GM12878 (cell line): ENCODE results near the gene ADCY5. TPM values are rescaled to one million over a fixed set of nuclear protein-coding genes. Genes with fewer than 3 reads are reported as not detected.

Source experiments
- ATAC-seq: fragments of 200-7000 bp; cut with Tn5 transposase; 3 replicates; pipeline ENCODE4 v1.9.1; 2020; ENCODE audit warnings: mild to moderate bottlenecking, moderate library complexity
- BruUV-seq: library from RNA; stranded (reverse); fragments of 400-500 nt; replicated peaks from 2 replicates; lab custom pipeline; 2021; lab: Mats Ljungman, UMichigan
- CTCF ChIA-PET: fragments of 300-600 bp; sonication (Branson Sonifier 250); formaldehyde crosslinking; extraction: SDS; loops from one replicate; lab custom pipeline; 2021; ENCODE audit warnings: inconsistent platforms; lab: Yijun Ruan, JAX
- POLR2A ChIA-PET: fragments of 350-600 bp; formaldehyde crosslinking; extraction: SDS; loops from one replicate; lab custom pipeline; 2021; ENCODE audit warnings: inconsistent platforms; lab: Charles Lee
- RAD21 ChIA-PET: fragments of 300-600 bp; sonication (Branson Sonifier 250); formaldehyde crosslinking; loops from one replicate; lab custom pipeline; 2023; ENCODE audit warnings: antibody characterized with exemption; ENCODE audit not compliant: unreplicated experiment; lab: Charles Lee
- SMC1A ChIA-PET: fragments of 300-600 bp; sonication (Branson Sonifier 250); formaldehyde crosslinking; loops from one replicate; lab custom pipeline; 2023; ENCODE audit not compliant: unreplicated experiment, uncharacterized antibody; lab: Charles Lee
- DNase-seq: peaks from one replicate; pipeline ENCODE4 v3.0.0-alpha.2; 2011; ENCODE audit warnings: low read depth, low spot score
- FAIRE-seq: peaks from 3 replicates; lab custom pipeline; 2011; peaks lifted over from hg19 to GRCh38; lab: Jason Lieb, UNC
- H2AFZ ChIP-seq: 2 replicates; pipeline ENCODE4 v1.6.0; 2011; ENCODE audit warnings: low read depth, low read length, control low read depth; ENCODE audit not compliant: control insufficient read depth
- H3K27ac ChIP-seq: 2 replicates; pipeline ENCODE4 v1.5.1; 2011; ENCODE audit warnings: control low read depth; ENCODE audit not compliant: control insufficient read depth, insufficient read depth
- H3K27me3 ChIP-seq, 2 experiments: replicated peaks in 1 of 2; 2 replicates each; pipeline versions ENCODE4 v1.6.0 to v1.6.1; 2011; ENCODE audit warnings: low read length in 1 of 2; ENCODE audit not compliant: control insufficient read depth in 2 of 2, insufficient read depth in 2 of 2
- H3K36me3 ChIP-seq, 2 experiments: 2 replicates each; pipeline ENCODE4 v1.5.1; 2011; ENCODE audit warnings: low read length in 1 of 2; ENCODE audit not compliant: control insufficient read depth in 2 of 2, insufficient read depth in 2 of 2
- H3K4me1 ChIP-seq: 2 replicates; pipeline ENCODE4 v1.6.1; 2011; ENCODE audit warnings: mild to moderate bottlenecking, low read length, moderate library complexity, mixed read lengths; ENCODE audit not compliant: control insufficient read depth, insufficient read depth
- H3K4me2 ChIP-seq: 2 replicates; pipeline ENCODE4 v1.6.0; 2011; ENCODE audit warnings: control low read depth; ENCODE audit not compliant: control insufficient read depth, insufficient read depth
- H3K4me3 ChIP-seq: fragments of 200-600 bp; sonication (generic); 2 replicates; pipeline ENCODE4 v1.5.1; 2016
- H3K79me2 ChIP-seq: 2 replicates; pipeline ENCODE4 v1.6.0; 2011; ENCODE audit warnings: low read length; ENCODE audit not compliant: control insufficient read depth, insufficient read depth
- H3K9ac ChIP-seq: 2 replicates; pipeline ENCODE4 v1.8.0; 2011; ENCODE audit warnings: low read length, control low read depth, mixed read lengths; ENCODE audit not compliant: control insufficient read depth, insufficient read depth
- H3K9me3 ChIP-seq: replicated peaks from 3 replicates; pipeline ENCODE4 v1.5.1; 2011; ENCODE audit warnings: mild to moderate bottlenecking, low read length; ENCODE audit not compliant: control insufficient read depth, insufficient read depth
- H4K20me1 ChIP-seq: 2 replicates; pipeline ENCODE4 v1.6.0; 2011; ENCODE audit not compliant: control insufficient read depth, insufficient read depth
- BMI1 ChIP-seq: fragments of 450-650 bp; IDR thresholded peaks from 2 replicates; pipeline ENCODE4 v1.6.1; 2016; ENCODE audit warnings: mild to moderate bottlenecking, moderate library complexity, borderline replicate concordance
- CBFB ChIP-seq: IDR thresholded peaks from 2 replicates; pipeline ENCODE4 v1.6.1; 2016; ENCODE audit warnings: antibody characterized with exemption, low read depth
- CUX1 ChIP-seq: IDR thresholded peaks from 2 replicates; pipeline ENCODE4 v1.6.1; 2012; ENCODE audit warnings: improper control_type of control experiment, low read depth, low read length; ENCODE audit not compliant: insufficient replicate concordance
- EED ChIP-seq: sonication (generic); IDR thresholded peaks from 2 replicates; pipeline ENCODE4 v1.6.1; 2016; ENCODE audit warnings: antibody characterized with exemption, low read depth
- IRF4 ChIP-seq: IDR thresholded peaks from 2 replicates; pipeline ENCODE4 v1.6.1; 2011; ENCODE audit warnings: low read depth, low read length
- KDM1A ChIP-seq: fragments of 200-600 bp; sonication (generic); IDR thresholded peaks from 2 replicates; pipeline ENCODE4 v1.6.1; 2016; ENCODE audit warnings: borderline replicate concordance
- NR2C2 ChIP-seq: IDR thresholded peaks from 2 replicates; pipeline ENCODE4 v1.6.1; 2011; ENCODE audit warnings: borderline replicate concordance, low read depth; ENCODE audit not compliant: control insufficient read depth, insufficient read length
- PAX8 ChIP-seq: fragments of 450-650 bp; IDR thresholded peaks from 2 replicates; pipeline ENCODE4 v1.6.1; 2017; ENCODE audit warnings: mild to moderate bottlenecking, moderate library complexity
- POLR2A ChIP-seq: IDR thresholded peaks from 2 replicates; pipeline ENCODE4 v1.6.1; 2011; ENCODE audit warnings: low read depth, mild to moderate bottlenecking, low read length
- RAD21 ChIP-seq: IDR thresholded peaks from 2 replicates; pipeline ENCODE4 v1.6.1; 2011; ENCODE audit warnings: mild to moderate bottlenecking, low read depth, low read length, moderate library complexity; ENCODE audit not compliant: insufficient read depth
- RB1 ChIP-seq: fragments of 450-650 bp; formaldehyde crosslinking; IDR thresholded peaks from 2 replicates; pipeline ENCODE4 v1.6.1; 2017; ENCODE audit warnings: mild to moderate bottlenecking, borderline replicate concordance
- RCOR1 ChIP-seq: conservative IDR thresholded peaks from 2 replicates; pipeline ENCODE4 v1.6.1; 2012; ENCODE audit warnings: low read depth, low read length, improper control_type of control experiment
- SREBF2 ChIP-seq: IDR thresholded peaks from 2 replicates; pipeline ENCODE4 v1.6.1; 2012; ENCODE audit warnings: mild to moderate bottlenecking, low read length
- TARDBP ChIP-seq: IDR thresholded peaks from 2 replicates; pipeline ENCODE4 v1.6.1; 2016; ENCODE audit warnings: borderline replicate concordance
- USF1 ChIP-seq: IDR thresholded peaks from 2 replicates; pipeline ENCODE4 v1.6.1; 2011; ENCODE audit warnings: borderline replicate concordance, low read depth, mild to moderate bottlenecking, moderate library complexity, mixed read lengths, low read length; ENCODE audit not compliant: insufficient read depth; ENCODE audit errors: extremely low read length
- ZNF592 ChIP-seq: fragments of 450-650 bp; IDR thresholded peaks from 2 replicates; pipeline ENCODE4 v1.6.1; 2017; ENCODE audit warnings: mild to moderate bottlenecking, moderate library complexity
- WGBS: methylation state at CpG from one replicate; pipeline ENCODE4 v1.1.6; 2016; ENCODE audit warnings: low lambda C conversion rate; ENCODE audit not compliant: insufficient replicate concordance, insufficient coverage; ENCODE audit errors: missing lambda C conversion rate; 5-methylcytosine and 5-hydroxymethylcytosine counted together
- in situ Hi-C: fragments of 300-500 bp; cut with MboI; formaldehyde crosslinking; loops from 9 replicates; pipeline ENCODE4 v1.14.3; 2018; ENCODE audit warnings: mixed read lengths
- intact Hi-C: fragments of 100-400 bp; cut with micrococcal nuclease; formaldehyde crosslinking; loops from one replicate; pipeline ENCODE4 v1.14.2; 2022; ENCODE audit not compliant: unreplicated experiment
- polyA plus RNA-seq, 11 experiments: library from polyadenylated mRNA; depleted of rRNA in 4 of 11; unstranded in 6 of 11; stranded (reverse) in 5 of 11; fragments of >200 nt; fragmentation: Nextera tagmentation in 4 of 11; fragmentation: Illumina TruSeq in 1 of 11; extraction: Ambion mirVana in 4 of 11; extraction: Trizol in 1 of 11; gene quantifications; 1 replicate in 1 of 11; 2 replicates in 10 of 11; pipeline versions ENCODE4 v1.2.1 to v1.2.3, GENCODE V29; 2011 to 2016; ENCODE audit warnings: inconsistent platforms in 2 of 11, missing spikeins in 2 of 11, low read depth in 1 of 11
- total RNA-seq, 4 experiments: library from RNA; depleted of rRNA in 3 of 4; stranded (reverse); fragments of >200 nt in 3 of 4; fragmentation: Illumina TruSeq in 1 of 4; extraction: Trizol in 1 of 4; gene quantifications; 2 replicates each; pipeline versions ENCODE4 v1.2.1 to v1.2.3, GENCODE V29; 2013 to 2021

ADCY5 gene
- total and polyA plus RNA-seq, 10 of the 15 experiments (the other 5 are each of a cell fraction or from before 2014, with no cell fraction given): under 0.01 to 0.24 (median 0.02) TPM; not detected in 4

GRCh38 chr3:123457841-123458240, 9.0 kb upstream of the ADCY5 start:
- ChIA-PET RAD21 (no interaction called here), SMC1A (no interaction called here), POLR2A (no interaction called here), CTCF (interaction anchor here (1.4 kb wide), 1 partner anchor 101 kb away, joined by 3 read pairs; no protein-coding TSS in a partner anchor)
- intact Hi-C loops (no loop called here), in situ Hi-C loops (no loop called here)
- Histone ChIP-seq H3K9me3 (no peaks in the 10 kb centered on the region), H2AFZ (no peak overlapping the region), H3K36me3 (no peaks in the 10 kb centered on the region), H3K4me1 (no peaks in the 10 kb centered on the region), H3K27me3 (peaks cover 0 to 2% of the 10 kb centered on the region in 2 experiments; a peak in 2 of 4 replicates), H3K79me2 (no peaks in the 10 kb centered on the region), H3K4me3 (no peak overlapping the region), H3K9ac (no peak overlapping the region), H3K4me2 (no peak overlapping the region), H3K27ac (no peak overlapping the region), H4K20me1 (no peaks in the 10 kb centered on the region)
- DNase-seq (no peak), FAIRE-seq (no peak), ATAC-seq (no peak)
- 95% methylated on average over 1 of the region's 1 CpG for WGBS
- no TSS peak for BruUV-seq
- TF ChIP-seq POLR2A (no peak), NR2C2 (no peak), BMI1 (no peak), TARDBP (no peak), RAD21 (no peak), EED (no peak), IRF4 (no peak), CUX1 (no peak), CBFB (no peak), SREBF2 (no peak), ZNF592 (no peak), PAX8 (no peak), USF1 (no peak), KDM1A (no peak), RCOR1 (no peak), RB1 (no peak)
